Middle frontal gyrus (tissue), 1 donor: ENCODE data around the gene ELOVL1.

Source experiments
- DNase-seq: peaks from one replicate; pipeline ENCODE4 v3.0.0-alpha.2; 2015; ENCODE audit warnings: low spot score; ENCODE audit errors: extremely low spot score

Gene ELOVL1

GRCh38 chr1:43358121-43358745, 9.6 kb downstream of the ELOVL1 start:
- DNase-seq: no peak

GRCh38 chr1:43357251-43357650, 10.6 kb downstream of the ELOVL1 start:
- no peak for DNase-seq

- no peak for DNase-seq
Measured at GRCh38 chr1:43354936-43355335, 12.9 kb downstream of the ELOVL1 start.

- no peak for DNase-seq
Measured at GRCh38 chr1:43354471-43354870, 13.3 kb downstream of the ELOVL1 start.

GRCh38 chr1:43352881-43353280, 14.9 kb downstream of the ELOVL1 start:
- no peak for DNase-seq

- no peak for DNase-seq
Measured at GRCh38 chr1:43352351-43352705, 15.5 kb downstream of the ELOVL1 start.

GRCh38 chr1:43351421-43352350, 16.1 kb downstream of the ELOVL1 start:
- no peak for DNase-seq

GRCh38 chr1:43350976-43351375, 16.8 kb downstream of the ELOVL1 start:
- no peak for DNase-seq

- DNase-seq: no peak
Measured at GRCh38 chr1:43349594-43350306, 18.1 kb downstream of the ELOVL1 start.

GRCh38 chr1:43348809-43349593, 18.8 kb downstream of the ELOVL1 start:
- no peak for DNase-seq

GRCh38 chr1:43348343-43348808, 19.4 kb downstream of the ELOVL1 start:
- no peak for DNase-seq

GRCh38 chr1:43346636-43347035, 21.2 kb downstream of the ELOVL1 start:
- no peak for DNase-seq

- no peak for DNase-seq
Measured at GRCh38 chr1:43345120-43345519, 22.7 kb downstream of the ELOVL1 start.

GRCh38 chr1:43344267-43344850, 23.5 kb downstream of the ELOVL1 start:
- no peak for DNase-seq

GRCh38 chr1:43340559-43340958, 27.3 kb downstream of the ELOVL1 start:
- no peak for DNase-seq

- DNase-seq: no peak
Measured at GRCh38 chr1:43339584-43340232, 28.1 kb downstream of the ELOVL1 start.

GRCh38 chr1:43338001-43338400, 29.8 kb downstream of the ELOVL1 start:
- DNase-seq: no peak

- no peak for DNase-seq
Measured at GRCh38 chr1:43337588-43337987, 30.2 kb downstream of the ELOVL1 start, which contains the start of gene MPL. Gene MPL, plus strand, starts transcription at chr1:43337818. Its CDS starts 31 bp downstream, at chr1:43337849.

- no peak for DNase-seq
Measured at GRCh38 chr1:43334453-43335205, 33.2 kb downstream of the ELOVL1 start.
